Measurements from ENCODE around the gene SYT13.

GRCh38 chr11:45321669-45322068 is 35.5 kb upstream of the SYT13 start:
- TF ChIP-seq CTCF (IDR thresholded peaks at IDR 0.05 in 2 of 3, conservative IDR thresholded peaks at IDR 0.05 in 1 of 3; ENCODE audit: borderline replicate concordance in 1 of 3, insufficient read depth in 1 of 3, low read depth in 2 of 3, low read length in 2 of 3) (no peak), POLR2A (IDR thresholded peaks at IDR 0.05; ENCODE audit: borderline replicate concordance, extremely low read depth, insufficient read depth, insufficient read length) (no peak), CEBPB (IDR thresholded peaks at IDR 0.05; ENCODE audit: low read depth) (no peak), EGR1 (IDR thresholded peaks at IDR 0.05; ENCODE audit: low read depth) (no peak), SP1 (IDR thresholded peaks at IDR 0.05; ENCODE audit: low read depth) (no peak), REST (IDR thresholded peaks at IDR 0.05; ENCODE audit: low read depth) (no peak), YY1 (IDR thresholded peaks at IDR 0.05; ENCODE audit: extremely low read depth, insufficient replicate concordance, low read depth, low read length) (no peak)
